H9 (cell line): ENCODE results near the gene HSD17B8. TPM values are rescaled to one million over a fixed set of nuclear protein-coding genes. Genes with fewer than 3 reads are reported as not detected.

Experiments used
- DNase-seq: peaks from one replicate; pipeline ENCODE4 v3.0.0-alpha.2; 2017
- H2AFZ ChIP-seq: one replicate; pipeline ENCODE4 v1.6.1; 2013; ENCODE audit warnings: mild to moderate bottlenecking, low read length, control low read depth, moderate library complexity
- H2AK5ac ChIP-seq: 2 replicates; pipeline ENCODE4 v1.6.1; 2013; ENCODE audit warnings: low read length, control low read depth, mixed read lengths; ENCODE audit not compliant: insufficient read length
- H2BK120ac ChIP-seq: one replicate; pipeline ENCODE4 v1.6.1; 2013; ENCODE audit warnings: low read depth, mild to moderate bottlenecking, low read length, control low read depth, inconsistent platforms; ENCODE audit not compliant: poor library complexity, severe bottlenecking
- H2BK12ac ChIP-seq: 2 replicates; pipeline ENCODE4 v1.6.1; 2013; ENCODE audit warnings: low read length, control low read depth, mixed read lengths, low read depth; ENCODE audit not compliant: insufficient read length
- H2BK15ac ChIP-seq: 2 replicates; pipeline ENCODE4 v1.6.1; 2013; ENCODE audit warnings: low read depth, low read length, control low read depth
- H2BK20ac ChIP-seq: one replicate; pipeline ENCODE4 v1.6.1; 2013; ENCODE audit warnings: low read depth, mild to moderate bottlenecking, low read length, control low read depth, inconsistent platforms; ENCODE audit not compliant: poor library complexity, severe bottlenecking
- H2BK5ac ChIP-seq: 2 replicates; pipeline ENCODE4 v1.6.1; 2013; ENCODE audit warnings: low read length, control low read depth, mixed read lengths; ENCODE audit not compliant: insufficient read length
- H3K14ac ChIP-seq: 2 replicates; pipeline ENCODE4 v1.6.1; 2013; ENCODE audit warnings: low read length, control low read depth; ENCODE audit not compliant: insufficient read depth
- H3K18ac ChIP-seq: 2 replicates; pipeline ENCODE4 v1.6.1; 2013; ENCODE audit warnings: low read depth, mild to moderate bottlenecking, mixed read lengths, low read length, control low read depth; ENCODE audit not compliant: insufficient read length
- H3K23ac ChIP-seq: 2 replicates; pipeline ENCODE4 v1.6.1; 2013; ENCODE audit warnings: low read length, control low read depth, mixed read lengths, low read depth; ENCODE audit not compliant: insufficient read length
- H3K23me2 ChIP-seq: 2 replicates; pipeline ENCODE4 v1.6.1; 2013; ENCODE audit warnings: low read depth, mild to moderate bottlenecking, mixed read lengths, low read length, control low read depth; ENCODE audit not compliant: insufficient read length, poor library complexity, severe bottlenecking
- H3K27ac ChIP-seq: 2 replicates; pipeline ENCODE4 v1.5.1; 2013; ENCODE audit warnings: low read length, control low read depth, mixed read lengths, low read depth; ENCODE audit not compliant: insufficient read length
- H3K27me3 ChIP-seq: 2 replicates; pipeline ENCODE4 v1.6.1; 2013; ENCODE audit warnings: low read length, control low read depth, inconsistent platforms; ENCODE audit not compliant: insufficient read depth
- H3K4ac ChIP-seq: 2 replicates; pipeline ENCODE4 v1.6.1; 2013; ENCODE audit warnings: low read depth, mild to moderate bottlenecking, control low read depth, inconsistent platforms, low read length, moderate library complexity
- H3K4me1 ChIP-seq: 2 replicates; pipeline ENCODE4 v1.6.1; 2013; ENCODE audit warnings: low read length, control low read depth, inconsistent platforms; ENCODE audit not compliant: insufficient read depth
- H3K4me2 ChIP-seq: 2 replicates; pipeline ENCODE4 v1.6.1; 2013; ENCODE audit warnings: low read length, control low read depth, mixed read lengths; ENCODE audit not compliant: insufficient read length, insufficient read depth
- H3K56ac ChIP-seq: 2 replicates; pipeline ENCODE4 v1.6.1; 2013; ENCODE audit warnings: low read depth, mild to moderate bottlenecking, mixed read lengths, low read length, control low read depth; ENCODE audit not compliant: insufficient read length
- H3K79me1 ChIP-seq: 2 replicates; pipeline ENCODE4 v1.6.1; 2013; ENCODE audit warnings: low read depth, mild to moderate bottlenecking, moderate library complexity, low read length, control low read depth, inconsistent platforms; ENCODE audit not compliant: insufficient read depth, poor library complexity, severe bottlenecking
- H3K79me2 ChIP-seq: 2 replicates; pipeline ENCODE4 v1.6.1; 2013; ENCODE audit warnings: low read length, control low read depth, inconsistent platforms; ENCODE audit not compliant: insufficient read depth
- H3K9ac ChIP-seq: 2 replicates; pipeline ENCODE4 v1.6.1; 2013; ENCODE audit warnings: low read length, control low read depth, mixed read lengths; ENCODE audit not compliant: insufficient read length; ENCODE audit errors: extremely low read depth
- H3K9me3 ChIP-seq: one replicate; pipeline ENCODE4 v1.6.1; 2013; ENCODE audit warnings: low read depth, low read length, inconsistent platforms; ENCODE audit not compliant: control insufficient read depth
- H3T11ph ChIP-seq: one replicate; pipeline ENCODE4 v1.6.1; 2013; ENCODE audit warnings: mild to moderate bottlenecking, low read length, control low read depth, inconsistent platforms
- H4K20me1 ChIP-seq: one replicate; pipeline ENCODE4 v1.6.1; 2013; ENCODE audit not compliant: control insufficient read depth, insufficient read length, insufficient read depth
- H4K5ac ChIP-seq: 2 replicates; pipeline ENCODE4 v1.6.1; 2013; ENCODE audit warnings: low read depth, mild to moderate bottlenecking, mixed read lengths, low read length, control low read depth; ENCODE audit not compliant: insufficient read length
- H4K8ac ChIP-seq: replicated peaks from 2 replicates; pipeline ENCODE4 v1.6.1; 2013; ENCODE audit warnings: low read length, control low read depth, mixed read lengths, low read depth; ENCODE audit not compliant: insufficient read length
- H4K91ac ChIP-seq: 2 replicates; pipeline ENCODE4 v1.6.1; 2013; ENCODE audit warnings: low read depth, mild to moderate bottlenecking, moderate library complexity, mixed read lengths, low read length, control low read depth; ENCODE audit not compliant: insufficient read length
- H3K27ac Mint-ChIP-seq, 3 experiments: 2 replicates in 2 of 3; 3 replicates in 1 of 3; pipeline ENCODE4 v1.8.0; 2020 to 2021; ENCODE audit warnings: mixed read lengths in 3 of 3, mild to moderate bottlenecking in 1 of 3, moderate library complexity in 1 of 3
- H3K27me3 Mint-ChIP-seq: 2 replicates; pipeline ENCODE4 v1.8.0; 2021; ENCODE audit warnings: low read depth, mild to moderate bottlenecking, moderate library complexity, mixed read lengths
- H3K36me3 Mint-ChIP-seq, 3 experiments: 2 replicates in 2 of 3; 3 replicates in 1 of 3; pipeline ENCODE4 v1.8.0; 2020 to 2021; ENCODE audit warnings: low read depth in 3 of 3, mixed read lengths in 3 of 3; ENCODE audit not compliant: insufficient read depth in 1 of 3
- H3K4me1 Mint-ChIP-seq, 2 experiments: 2 replicates each; pipeline ENCODE4 v1.8.0; 2020; ENCODE audit warnings: mixed read lengths in 2 of 2
- H3K4me3 Mint-ChIP-seq, 2 experiments: 2 replicates in 1 of 2; 3 replicates in 1 of 2; pipeline ENCODE4 v1.8.0; 2020 to 2021; ENCODE audit warnings: mild to moderate bottlenecking in 2 of 2, mixed read lengths in 2 of 2, moderate library complexity in 1 of 2
- H3K9me3 Mint-ChIP-seq, 2 experiments: 2 replicates in 1 of 2; 3 replicates in 1 of 2; pipeline ENCODE4 v1.8.0; 2020; ENCODE audit warnings: mild to moderate bottlenecking in 2 of 2, mixed read lengths in 2 of 2, moderate library complexity in 1 of 2
- WGBS: extraction: QIAGEN DNeasy Blood & Tissue Kit; methylation state at CpG from one replicate; pipeline ENCODE4 v1.1.7; 2013; ENCODE audit warnings: missing lambda C conversion rate, low lambda C conversion rate, mixed read lengths; ENCODE audit not compliant: insufficient read length; ENCODE audit errors: extremely low coverage; 5-methylcytosine and 5-hydroxymethylcytosine counted together
- total RNA-seq: library from RNA; stranded (reverse); gene quantifications from 2 replicates; pipeline ENCODE4 v1.2.1, GENCODE V29; 2021
- TF ChIP-seq, protein P1 (sequence below): fragments of 200-600 bp; sonication (generic); conservative IDR thresholded peaks from 3 replicates; pipeline ENCODE4 v1.8.0; 2021; ENCODE audit warnings: antibody characterized with exemption, mild to moderate bottlenecking

HSD17B8 gene
- total RNA-seq, 1 experiment from 2014 or later: 7.1 TPM

DNA sequence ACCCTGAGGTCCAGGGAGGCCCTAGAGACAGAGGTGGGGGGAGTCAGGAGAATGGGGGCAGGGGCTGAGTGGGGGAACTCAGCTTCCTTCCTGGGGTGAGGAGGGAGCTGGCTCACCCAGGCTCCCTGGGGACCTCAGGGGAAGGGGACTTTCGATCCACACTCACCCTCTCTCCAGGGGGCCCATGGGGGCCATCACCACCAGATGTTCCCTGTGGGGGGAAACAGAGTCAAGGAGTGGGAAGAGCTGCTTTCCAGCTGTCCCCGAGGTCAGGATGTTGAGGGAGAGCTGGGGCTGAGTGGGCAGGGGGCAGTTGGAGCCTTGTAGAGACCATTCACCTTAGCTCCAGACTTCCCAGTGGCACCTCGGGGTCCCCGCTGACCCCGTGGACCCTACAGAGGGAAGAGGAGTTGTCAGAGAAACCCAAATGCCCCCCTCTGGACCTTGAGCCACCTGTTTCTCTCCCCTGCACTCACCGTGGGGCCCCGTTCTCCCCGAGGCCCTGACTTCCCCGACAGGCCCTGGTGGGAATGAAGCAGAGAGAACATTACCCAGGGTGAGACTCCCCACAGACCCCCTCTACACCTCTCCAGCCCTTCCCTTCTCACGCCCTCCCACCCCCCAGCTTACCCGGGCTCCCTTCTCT, 30.8 kb upstream of the HSD17B8 start:
- H3K4ac ChIP-seq: no peak overlapping the region
- H3K56ac ChIP-seq: no peak overlapping the region
- Mint-ChIP-seq H3K9me3 (no peaks in the 10 kb centered on the region), H3K4me3 (no peak overlapping the region; a peak in 1 of 5 replicates), H3K4me1 (peaks cover 4 to 8% of the 10 kb centered on the region in 2 experiments), H3K36me3 (no peaks in the 10 kb centered on the region; a peak in 2 of 7 replicates), H3K27me3 (peaks cover 34% of the 10 kb centered on the region), H3K27ac (no peak overlapping the region)
- no peaks in the 10 kb centered on the region for H3K27me3 ChIP-seq
- DNase-seq: no peak
- H3K79me1 ChIP-seq: no peaks in the 10 kb centered on the region
- no peak overlapping the region for H2BK120ac ChIP-seq
- H3K4me1 ChIP-seq: no peaks in the 10 kb centered on the region
- TF ChIP-seq, protein P1, sequence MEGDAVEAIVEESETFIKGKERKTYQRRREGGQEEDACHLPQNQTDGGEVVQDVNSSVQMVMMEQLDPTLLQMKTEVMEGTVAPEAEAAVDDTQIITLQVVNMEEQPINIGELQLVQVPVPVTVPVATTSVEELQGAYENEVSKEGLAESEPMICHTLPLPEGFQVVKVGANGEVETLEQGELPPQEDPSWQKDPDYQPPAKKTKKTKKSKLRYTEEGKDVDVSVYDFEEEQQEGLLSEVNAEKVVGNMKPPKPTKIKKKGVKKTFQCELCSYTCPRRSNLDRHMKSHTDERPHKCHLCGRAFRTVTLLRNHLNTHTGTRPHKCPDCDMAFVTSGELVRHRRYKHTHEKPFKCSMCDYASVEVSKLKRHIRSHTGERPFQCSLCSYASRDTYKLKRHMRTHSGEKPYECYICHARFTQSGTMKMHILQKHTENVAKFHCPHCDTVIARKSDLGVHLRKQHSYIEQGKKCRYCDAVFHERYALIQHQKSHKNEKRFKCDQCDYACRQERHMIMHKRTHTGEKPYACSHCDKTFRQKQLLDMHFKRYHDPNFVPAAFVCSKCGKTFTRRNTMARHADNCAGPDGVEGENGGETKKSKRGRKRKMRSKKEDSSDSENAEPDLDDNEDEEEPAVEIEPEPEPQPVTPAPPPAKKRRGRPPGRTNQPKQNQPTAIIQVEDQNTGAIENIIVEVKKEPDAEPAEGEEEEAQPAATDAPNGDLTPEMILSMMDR: no peak
- H4K20me1 ChIP-seq: no peaks in the 10 kb centered on the region
- H3K23ac ChIP-seq: no peak overlapping the region
- no peak overlapping the region for H2AK5ac ChIP-seq
- H3K9ac ChIP-seq: no peak overlapping the region
- no peak overlapping the region for H3K18ac ChIP-seq
- no peak overlapping the region for H2BK15ac ChIP-seq
- H2BK20ac ChIP-seq: no peak overlapping the region
- H3K23me2 ChIP-seq: no peaks in the 10 kb centered on the region
- H3K4me2 ChIP-seq: no peak overlapping the region
- H3K9me3 ChIP-seq: no peaks in the 10 kb centered on the region
- H4K5ac ChIP-seq: no peak overlapping the region
- H2AFZ ChIP-seq: no peak overlapping the region
- no peaks in the 10 kb centered on the region for H3K79me2 ChIP-seq
- H3K14ac ChIP-seq: no peak overlapping the region; the same call in 1 of the 2 replicates
- H3T11ph ChIP-seq: no peak overlapping the region
- no peak overlapping the region for H3K27ac ChIP-seq
- no CpG with 5 or more reads among the region's 11 CpGs for WGBS
- H4K8ac ChIP-seq: no peak overlapping the region
- no peak overlapping the region for H2BK12ac ChIP-seq
- H2BK5ac ChIP-seq: no peak overlapping the region
- no peak overlapping the region for H4K91ac ChIP-seq
